Esophagus muscularis mucosa (tissue), 4 donors: ENCODE measurements around the gene NOXA1.

ENCODE experiments used
- EP300 ChIP-seq: sonication (generic); formaldehyde crosslinking; IDR thresholded peaks from one replicate; pipeline ENCODE4 v1.6.1; 2017; ENCODE audit warnings: antibody characterized with exemption
- POLR2A ChIP-seq: fragments of 450-650 bp; IDR thresholded peaks from one replicate; pipeline ENCODE4 v1.6.1; 2017; ENCODE audit warnings: antibody characterized with exemption, moderate library complexity, mild to moderate bottlenecking, low read depth
- POLR2AphosphoS5 ChIP-seq, 2 donors: sonication (generic); formaldehyde crosslinking; IDR thresholded peaks; one replicate each; pipeline ENCODE4 v1.6.1; 2017; ENCODE audit warnings: antibody characterized with exemption in 2 of 2
- TF ChIP-seq, protein P1 (sequence below), 3 experiments: fragments of 200-600 bp in 2 of 3; fragments of 450-650 bp in 1 of 3; sonication (generic) in 2 of 3; IDR thresholded peaks; one replicate each; pipeline ENCODE4 v1.5.1; 2017 to 2019; ENCODE audit warnings: antibody characterized with exemption in 3 of 3, mild to moderate bottlenecking in 2 of 3, moderate library complexity in 1 of 3

GRCh38 chr9:137445930-137446431, 22.8 kb downstream of the NOXA1 start:
- no peak for TF ChIP-seq POLR2A
- no peak for TF ChIP-seq POLR2AphosphoS5 (IDR thresholded peaks at IDR 0.05)
- TF ChIP-seq, protein P1, sequence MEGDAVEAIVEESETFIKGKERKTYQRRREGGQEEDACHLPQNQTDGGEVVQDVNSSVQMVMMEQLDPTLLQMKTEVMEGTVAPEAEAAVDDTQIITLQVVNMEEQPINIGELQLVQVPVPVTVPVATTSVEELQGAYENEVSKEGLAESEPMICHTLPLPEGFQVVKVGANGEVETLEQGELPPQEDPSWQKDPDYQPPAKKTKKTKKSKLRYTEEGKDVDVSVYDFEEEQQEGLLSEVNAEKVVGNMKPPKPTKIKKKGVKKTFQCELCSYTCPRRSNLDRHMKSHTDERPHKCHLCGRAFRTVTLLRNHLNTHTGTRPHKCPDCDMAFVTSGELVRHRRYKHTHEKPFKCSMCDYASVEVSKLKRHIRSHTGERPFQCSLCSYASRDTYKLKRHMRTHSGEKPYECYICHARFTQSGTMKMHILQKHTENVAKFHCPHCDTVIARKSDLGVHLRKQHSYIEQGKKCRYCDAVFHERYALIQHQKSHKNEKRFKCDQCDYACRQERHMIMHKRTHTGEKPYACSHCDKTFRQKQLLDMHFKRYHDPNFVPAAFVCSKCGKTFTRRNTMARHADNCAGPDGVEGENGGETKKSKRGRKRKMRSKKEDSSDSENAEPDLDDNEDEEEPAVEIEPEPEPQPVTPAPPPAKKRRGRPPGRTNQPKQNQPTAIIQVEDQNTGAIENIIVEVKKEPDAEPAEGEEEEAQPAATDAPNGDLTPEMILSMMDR (IDR thresholded peaks at IDR 0.05) = no peak
- TF ChIP-seq EP300 = no peak
